Mesendoderm (in vitro differentiated cells): ENCODE results near the gene CCDC78.

Source experiments
- DNase-seq: peaks from one replicate; pipeline ENCODE4 v3.0.0; 2013
- H2AK5ac ChIP-seq: 2 replicates; pipeline ENCODE4 v1.6.1; 2013; ENCODE audit warnings: low read length, inconsistent platforms
- H2BK120ac ChIP-seq: 2 replicates; pipeline ENCODE4 v1.6.1; 2013; ENCODE audit warnings: low read depth, mild to moderate bottlenecking, low read length, moderate library complexity, mixed read lengths
- H2BK15ac ChIP-seq: replicated peaks from 2 replicates; pipeline ENCODE4 v1.6.1; 2013; ENCODE audit warnings: low read depth, mild to moderate bottlenecking, moderate library complexity
- H2BK5ac ChIP-seq: 2 replicates; pipeline ENCODE4 v1.6.1; 2013; ENCODE audit warnings: low read length, inconsistent platforms
- H3K18ac ChIP-seq: 2 replicates; pipeline ENCODE4 v1.6.1; 2013; ENCODE audit warnings: mild to moderate bottlenecking, low read length, mixed read lengths
- H3K23ac ChIP-seq: one replicate; pipeline ENCODE4 v1.6.1; 2013; ENCODE audit warnings: low read length
- H3K27ac ChIP-seq: 2 replicates; pipeline ENCODE4 v1.5.1; 2013; ENCODE audit warnings: low read depth, mild to moderate bottlenecking, inconsistent platforms, low read length, moderate library complexity
- H3K27me3 ChIP-seq: 2 replicates; pipeline ENCODE4 v1.6.1; 2013; ENCODE audit warnings: low read length, control low read depth, mild to moderate bottlenecking, inconsistent platforms; ENCODE audit not compliant: insufficient read depth, poor library complexity
- H3K36me3 ChIP-seq: 2 replicates; pipeline ENCODE4 v1.6.1; 2013; ENCODE audit warnings: low read length, inconsistent platforms; ENCODE audit not compliant: control insufficient read depth, insufficient read depth
- H3K4ac ChIP-seq: one replicate; pipeline ENCODE4 v1.6.1; 2013; ENCODE audit warnings: low read depth, mild to moderate bottlenecking, low read length, moderate library complexity
- H3K4me1 ChIP-seq: 2 replicates; pipeline ENCODE4 v1.6.1; 2013; ENCODE audit warnings: low read depth, low read length, inconsistent platforms; ENCODE audit not compliant: control insufficient read depth
- H3K4me2 ChIP-seq: 2 replicates; pipeline ENCODE4 v1.6.1; 2013; ENCODE audit warnings: low read length
- H3K4me3 ChIP-seq: 2 replicates; pipeline ENCODE4 v1.5.1; 2013; ENCODE audit warnings: mild to moderate bottlenecking, low read length
- H3K56ac ChIP-seq: one replicate; pipeline ENCODE4 v1.6.1; 2013; ENCODE audit warnings: low read length
- H3K79me1 ChIP-seq: 2 replicates; pipeline ENCODE4 v1.6.1; 2013; ENCODE audit warnings: low read length, inconsistent platforms
- H3K79me2 ChIP-seq: 2 replicates; pipeline ENCODE4 v1.6.1; 2013; ENCODE audit warnings: mild to moderate bottlenecking, low read length; ENCODE audit not compliant: control insufficient read depth, insufficient read depth
- H3K9ac ChIP-seq: 2 replicates; pipeline ENCODE4 v1.6.1; 2013; ENCODE audit warnings: low read length, inconsistent platforms
- H4K5ac ChIP-seq: one replicate; pipeline ENCODE4 v1.6.1; 2013; ENCODE audit warnings: low read length
- H4K8ac ChIP-seq: one replicate; pipeline ENCODE4 v1.6.1; 2013; ENCODE audit warnings: low read depth, mild to moderate bottlenecking, control low read depth, low read length, moderate library complexity
- WGBS: extraction: QIAGEN DNeasy Blood & Tissue Kit; methylation state at CpG from one replicate; pipeline ENCODE4 v1.1.7; 2013; ENCODE audit warnings: low lambda C conversion rate, missing lambda C conversion rate; ENCODE audit not compliant: insufficient coverage; ENCODE audit errors: extremely low coverage; 5-methylcytosine and 5-hydroxymethylcytosine counted together

The CCDC78 gene

GRCh38 chr16:698911-699671, 27.2 kb downstream of the CCDC78 start:
- H3K4me3 ChIP-seq = no peak overlapping the region
- no peaks in the 10 kb centered on the region for H3K79me2 ChIP-seq
- no peak overlapping the region for H3K18ac ChIP-seq
- no peak for DNase-seq
- H3K4me2 ChIP-seq = no peak overlapping the region
- H2BK120ac ChIP-seq = no peak overlapping the region
- no peaks in the 10 kb centered on the region for H3K36me3 ChIP-seq
- no peak overlapping the region for H3K23ac ChIP-seq
- H2BK15ac ChIP-seq = no peak overlapping the region
- no peak overlapping the region for H3K9ac ChIP-seq
- H3K4ac ChIP-seq = no peak overlapping the region
- H3K27ac ChIP-seq = no peak overlapping the region
- H3K27me3 ChIP-seq = peaks cover 32% of the 10 kb centered on the region
- no peak overlapping the region for H2AK5ac ChIP-seq
- no peak overlapping the region for H4K8ac ChIP-seq
- no peak overlapping the region for H2BK5ac ChIP-seq
- H3K4me1 ChIP-seq = no peaks in the 10 kb centered on the region
- no peaks in the 10 kb centered on the region for H3K79me1 ChIP-seq
- no peak overlapping the region for H4K5ac ChIP-seq
- no CpG with 5 or more reads among the region's 19 CpGs for WGBS
- H3K56ac ChIP-seq = no peak overlapping the region

GRCh38 chr16:695355-696089, 30.7 kb downstream of the CCDC78 start:
- H4K5ac ChIP-seq = no peak overlapping the region
- H3K4me2 ChIP-seq = peak overlapping the region; percentile 59
- H3K4me1 ChIP-seq = no peaks in the 10 kb centered on the region
- peak overlapping the region; percentile 24 for H3K9ac ChIP-seq
- no peak overlapping the region for H3K23ac ChIP-seq
- no peaks in the 10 kb centered on the region for H3K79me2 ChIP-seq
- no peak for DNase-seq
- H3K27ac ChIP-seq = no peak overlapping the region
- no peak overlapping the region for H2AK5ac ChIP-seq
- no peak overlapping the region for H3K18ac ChIP-seq
- H3K36me3 ChIP-seq = no peaks in the 10 kb centered on the region
- no CpG with 5 or more reads among the region's 71 CpGs for WGBS
- H2BK15ac ChIP-seq = no peak overlapping the region
- no peaks in the 10 kb centered on the region for H3K79me1 ChIP-seq
- H2BK5ac ChIP-seq = no peak overlapping the region
- no peak overlapping the region for H2BK120ac ChIP-seq
- H3K56ac ChIP-seq = no peak overlapping the region
- H3K4ac ChIP-seq = no peak overlapping the region
- no peak overlapping the region for H3K4me3 ChIP-seq
- peaks cover 28% of the 10 kb centered on the region for H3K27me3 ChIP-seq
- H4K8ac ChIP-seq = no peak overlapping the region

- WGBS = no CpG with 5 or more reads among the region's 37 CpGs
- no peak overlapping the region for H3K4ac ChIP-seq
- no peak overlapping the region for H4K8ac ChIP-seq
- no peak overlapping the region for H3K4me2 ChIP-seq
- no peaks in the 10 kb centered on the region for H3K79me2 ChIP-seq
- no peak overlapping the region for H3K27ac ChIP-seq
- H3K27me3 ChIP-seq = peaks cover 28% of the 10 kb centered on the region
- no peaks in the 10 kb centered on the region for H3K36me3 ChIP-seq
- H2BK5ac ChIP-seq = no peak overlapping the region
- no peak overlapping the region for H2AK5ac ChIP-seq
- H4K5ac ChIP-seq = no peak overlapping the region
- no peak overlapping the region for H3K23ac ChIP-seq
- H3K4me1 ChIP-seq = no peaks in the 10 kb centered on the region
- no peak for DNase-seq
- H2BK120ac ChIP-seq = no peak overlapping the region
- no peak overlapping the region for H3K56ac ChIP-seq
- peak overlapping the region; percentile 17 for H3K9ac ChIP-seq
- H2BK15ac ChIP-seq = no peak overlapping the region
- H3K18ac ChIP-seq = no peak overlapping the region
- no peak overlapping the region for H3K4me3 ChIP-seq
- H3K79me1 ChIP-seq = no peaks in the 10 kb centered on the region
Observed at GRCh38 chr16:694863-695354, 31.3 kb downstream of the CCDC78 start.

DNA sequence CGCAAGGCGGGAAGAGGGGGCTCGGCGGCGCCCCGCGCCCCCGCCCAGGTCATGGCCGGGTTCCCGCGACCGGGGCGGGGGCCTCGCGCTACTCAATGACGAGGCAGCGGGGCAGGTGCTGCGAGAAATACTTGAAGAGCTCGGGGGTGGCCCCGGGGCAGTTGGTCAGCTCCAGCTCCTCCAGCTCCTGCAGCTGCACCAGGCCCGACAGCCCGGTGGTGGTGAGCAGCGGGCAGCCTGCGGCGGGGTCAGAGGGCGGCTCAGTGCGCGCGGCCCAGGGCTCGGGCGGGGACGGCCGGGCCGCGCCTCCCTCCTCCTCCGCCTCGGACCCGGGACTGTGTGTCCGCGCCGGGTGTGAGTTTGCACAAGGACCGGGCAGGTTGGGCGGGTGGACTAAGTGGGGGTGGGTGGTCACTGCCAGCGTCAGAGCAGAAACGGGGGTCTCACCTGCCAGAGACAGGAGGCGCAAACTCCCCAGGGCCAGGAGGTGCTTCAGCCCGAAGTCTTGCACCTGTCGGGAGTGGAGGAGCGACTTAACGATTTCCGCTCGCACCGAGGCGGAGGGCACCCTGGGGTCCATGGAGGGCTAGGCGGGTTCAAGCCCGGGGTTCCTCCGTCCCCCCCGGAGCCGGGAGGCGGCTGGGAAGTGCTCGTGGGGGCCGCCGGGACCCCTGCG, 31.9 kb downstream of the CCDC78 start:
- H2BK120ac ChIP-seq = no peak overlapping the region
- H4K8ac ChIP-seq = no peak overlapping the region
- no peaks in the 10 kb centered on the region for H3K79me2 ChIP-seq
- peaks cover 3% of the 10 kb centered on the region for H3K4me1 ChIP-seq
- DNase-seq = no peak
- H4K5ac ChIP-seq = no peak overlapping the region
- H3K56ac ChIP-seq = no peak overlapping the region
- no peaks in the 10 kb centered on the region for H3K36me3 ChIP-seq
- H2BK15ac ChIP-seq = no peak overlapping the region
- H3K18ac ChIP-seq = no peak overlapping the region
- H3K23ac ChIP-seq = no peak overlapping the region
- H3K4me3 ChIP-seq = no peak overlapping the region
- H3K79me1 ChIP-seq = peaks cover 4% of the 10 kb centered on the region
- no peak overlapping the region for H3K4ac ChIP-seq
- no peak overlapping the region for H3K9ac ChIP-seq
- H3K27ac ChIP-seq = no peak overlapping the region
- no peak overlapping the region for H2BK5ac ChIP-seq
- H3K27me3 ChIP-seq = peaks cover 26% of the 10 kb centered on the region
- no peak overlapping the region for H2AK5ac ChIP-seq
- H3K4me2 ChIP-seq = no peak overlapping the region
- WGBS = no CpG with 5 or more reads among the region's 64 CpGs

- no CpG with 5 or more reads among the region's 37 CpGs for WGBS
- H3K4me3 ChIP-seq = no peak overlapping the region
Observed at GRCh38 chr16:693766-694165, 32.5 kb downstream of the CCDC78 start.

More at GRCh38 chr16:693766-694165, 32.5 kb downstream of the CCDC78 start:
- Histone ChIP-seq H3K27me3 (peaks cover 25% of the 10 kb centered on the region), H3K4ac (no peak overlapping the region), H3K9ac (no peak overlapping the region), H3K4me2 (no peak overlapping the region), H2BK120ac (no peak overlapping the region), H3K56ac (no peak overlapping the region), H3K23ac (no peak overlapping the region), H3K36me3 (no peaks in the 10 kb centered on the region), H4K8ac (no peak overlapping the region), H3K4me1 (peaks cover 3% of the 10 kb centered on the region), H2BK15ac (no peak overlapping the region), H3K79me2 (no peaks in the 10 kb centered on the region), H2AK5ac (no peak overlapping the region), H3K79me1 (peaks cover 9% of the 10 kb centered on the region), H3K18ac (no peak overlapping the region), H4K5ac (no peak overlapping the region), H2BK5ac (no peak overlapping the region), H3K27ac (no peak overlapping the region)
- DNase-seq = no peak
